ENCODE results near the gene SPTSSB. TPM values are rescaled to one million over a fixed set of nuclear protein-coding genes. Genes with fewer than 3 reads are reported as not detected.

SPTSSB gene
- total RNA-seq, 4 donors from 2014 or later: 0.41 to 0.48 TPM; not detected in 2

- in situ Hi-C loops (cut with MboI; ENCODE audit: low pct_ligation_motif_present in 1 of 4, low pct_unique_long_range_greater_than_20kb in 1 of 4, low sequenced_read_pairs in 3 of 4): no loop called here
- Histone ChIP-seq H3K27ac (no peak overlapping the region), H3K4me1 (peaks cover 0 to 6% (median 0%) of the 10 kb centered on the region in 4 donors), H3K27me3 (no peaks in the 10 kb centered on the region), H3K9me3 (no peaks in the 10 kb centered on the region), H3K4me3 (no peak overlapping the region), H3K36me3 (no peaks in the 10 kb centered on the region)
- DNase-seq: no peak
- TF ChIP-seq POLR2AphosphoS5 (IDR thresholded peaks at IDR 0.05) (no peak), POLR2A (IDR thresholded peaks at IDR 0.05) (no peak), CTCF (IDR thresholded peaks at IDR 0.05) (no peak), EP300 (IDR thresholded peaks at IDR 0.05; ENCODE audit: low read depth) (no peak)
- intact Hi-C loops (cut with DNase I; ENCODE audit: low total_unique reads): no loop called here
These were observed 22.0 kb upstream of the SPTSSB start for GRCh38 chr3:161393310-161393709.

- in situ Hi-C loops (cut with MboI; ENCODE audit: low pct_ligation_motif_present in 1 of 4, low pct_unique_long_range_greater_than_20kb in 1 of 4, low sequenced_read_pairs in 3 of 4): no loop called here
- peaks cover 0 to 6% (median 0%) of the 10 kb centered on the region in 4 donors for H3K4me1 ChIP-seq
- no peak overlapping the region for H3K27ac ChIP-seq
- H3K36me3 ChIP-seq: no peaks in the 10 kb centered on the region
- TF ChIP-seq CTCF (IDR thresholded peaks at IDR 0.05) (no peak), POLR2AphosphoS5 (IDR thresholded peaks at IDR 0.05) (no peak), EP300 (IDR thresholded peaks at IDR 0.05; ENCODE audit: low read depth) (no peak), POLR2A (IDR thresholded peaks at IDR 0.05) (no peak)
- H3K9me3 ChIP-seq: no peaks in the 10 kb centered on the region
- WGBS, 2 donors (ENCODE audit: low coverage in 1 of 2): 36 to 63% methylated on average over 1 of the region's 1 CpG
- DNase-seq: no peak
- H3K27me3 ChIP-seq: no peaks in the 10 kb centered on the region
- intact Hi-C loops (cut with DNase I; ENCODE audit: low total_unique reads): no loop called here
- H3K4me3 ChIP-seq: no peak overlapping the region
These were observed 21.5 kb upstream of the SPTSSB start for GRCh38 chr3:161392853-161393252.

GRCh38 chr3:161390200-161390599 is 18.9 kb upstream of the SPTSSB start:
- Histone ChIP-seq H3K4me3 (no peak overlapping the region), H3K4me1 (peaks cover 0 to 9% (median 0%) of the 10 kb centered on the region in 4 donors), H3K27me3 (no peaks in the 10 kb centered on the region), H3K9me3 (no peaks in the 10 kb centered on the region), H3K36me3 (no peaks in the 10 kb centered on the region), H3K27ac (no peak overlapping the region)
- in situ Hi-C loops (cut with MboI; ENCODE audit: low pct_ligation_motif_present in 1 of 4, low pct_unique_long_range_greater_than_20kb in 1 of 4, low sequenced_read_pairs in 3 of 4) (no loop called here), intact Hi-C loops (cut with DNase I; ENCODE audit: low total_unique reads) (no loop called here)
- TF ChIP-seq EP300 (IDR thresholded peaks at IDR 0.05; ENCODE audit: low read depth): no peak
- no peak for TF ChIP-seq POLR2AphosphoS5 (IDR thresholded peaks at IDR 0.05)
- no peak for TF ChIP-seq POLR2A (IDR thresholded peaks at IDR 0.05)
- TF ChIP-seq CTCF (IDR thresholded peaks at IDR 0.05): no peak
- WGBS, 2 donors (ENCODE audit: low coverage in 1 of 2): 38 to 48% methylated on average over 2 of the region's 2 CpGs
- DNase-seq: no peak

- no peak for DNase-seq
- Histone ChIP-seq H3K9me3 (no peaks in the 10 kb centered on the region), H3K27ac (no peak overlapping the region), H3K4me1 (peaks cover 0 to 9% (median 0%) of the 10 kb centered on the region in 4 donors), H3K36me3 (no peaks in the 10 kb centered on the region), H3K4me3 (no peak overlapping the region), H3K27me3 (no peaks in the 10 kb centered on the region)
- in situ Hi-C loops (cut with MboI; ENCODE audit: low pct_ligation_motif_present in 1 of 4, low pct_unique_long_range_greater_than_20kb in 1 of 4, low sequenced_read_pairs in 3 of 4) (no loop called here), intact Hi-C loops (cut with DNase I; ENCODE audit: low total_unique reads) (no loop called here)
- no peak for TF ChIP-seq EP300 (IDR thresholded peaks at IDR 0.05; ENCODE audit: low read depth)
- no peak for TF ChIP-seq CTCF (IDR thresholded peaks at IDR 0.05)
- no peak for TF ChIP-seq POLR2AphosphoS5 (IDR thresholded peaks at IDR 0.05)
- no peak for TF ChIP-seq POLR2A (IDR thresholded peaks at IDR 0.05)
- 89 to 92% methylated on average over 3 of the region's 3 CpGs for WGBS, 2 donors (ENCODE audit: low coverage in 1 of 2)
These were observed 18.2 kb upstream of the SPTSSB start for GRCh38 chr3:161389445-161390035.

Measured in transverse colon (tissue), 4 donors.